ENCODE results near the gene FGD6.
"Not testable (repeated sequence)": the region's sequence is repeated elsewhere in the genome, so short reads cannot be mapped to it uniquely, and the experiment has no call there.

The FGD6 gene

GRCh38 chr12:95234187-95234586 is 16.9 kb upstream of the FGD6 start:
- DNase-seq: not testable (repeated sequence)

GRCh38 chr12:95231190-95231589 is 13.9 kb upstream of the FGD6 start:
- no peak for DNase-seq

- no peak for DNase-seq
Observed at GRCh38 chr12:95230313-95230712, 13.0 kb upstream of the FGD6 start.

- no peak for DNase-seq
Observed at GRCh38 chr12:95229636-95230035, 12.4 kb upstream of the FGD6 start.

GRCh38 chr12:95228617-95229016 is 11.3 kb upstream of the FGD6 start:
- DNase-seq: no peak

- DNase-seq: no peak
Observed at GRCh38 chr12:95227818-95228356, 10.6 kb upstream of the FGD6 start.

- no peak for DNase-seq
Observed at GRCh38 chr12:95225645-95226212, 8.5 kb upstream of the FGD6 start.

GRCh38 chr12:95224202-95225170 is 7.2 kb upstream of the FGD6 start:
- peak; percentile 67 for DNase-seq

- no peak for DNase-seq
Observed at GRCh38 chr12:95220726-95221125, 3.5 kb upstream of the FGD6 start.

- no peak for DNase-seq
Observed at GRCh38 chr12:95220190-95220589, 2.9 kb upstream of the FGD6 start.

- peak; percentile 61 for DNase-seq
Observed at GRCh38 chr12:95218150-95219133, 1.2 kb upstream of the FGD6 start.

- DNase-seq: no peak
Observed at GRCh38 chr12:95216711-95217376, 423 bp downstream of the FGD6 start.

- peak; percentile 68 for DNase-seq
Observed at GRCh38 chr12:95215949-95216348, 1.3 kb downstream of the FGD6 start.

- no peak for DNase-seq
Observed at GRCh38 chr12:95214466-95214865, 2.8 kb downstream of the FGD6 start.

GRCh38 chr12:95213928-95214327 is 3.3 kb downstream of the FGD6 start:
- DNase-seq: no peak

GRCh38 chr12:95213119-95213518 is 4.1 kb downstream of the FGD6 start:
- DNase-seq: no peak

- DNase-seq: no peak
Observed at GRCh38 chr12:95212586-95212985, 4.7 kb downstream of the FGD6 start.

- DNase-seq: no peak
Observed at GRCh38 chr12:95208678-95209077, 8.6 kb downstream of the FGD6 start.

- no peak for DNase-seq
Observed at GRCh38 chr12:95207407-95207806, 9.9 kb downstream of the FGD6 start.

- no peak for DNase-seq
Observed at GRCh38 chr12:95206916-95207315, 10.4 kb downstream of the FGD6 start.

GRCh38 chr12:95205685-95206084 is 11.6 kb downstream of the FGD6 start:
- DNase-seq: peak; percentile 71

Data from fibroblast of skin of scalp (primary cell).